HCEC 1CT (cell line): ENCODE data around the gene FCN2.

Source experiments
- DNase-seq: peaks from one replicate; pipeline ENCODE4 v3.0.0-alpha.2; 2017

FCN2 gene

DNA sequence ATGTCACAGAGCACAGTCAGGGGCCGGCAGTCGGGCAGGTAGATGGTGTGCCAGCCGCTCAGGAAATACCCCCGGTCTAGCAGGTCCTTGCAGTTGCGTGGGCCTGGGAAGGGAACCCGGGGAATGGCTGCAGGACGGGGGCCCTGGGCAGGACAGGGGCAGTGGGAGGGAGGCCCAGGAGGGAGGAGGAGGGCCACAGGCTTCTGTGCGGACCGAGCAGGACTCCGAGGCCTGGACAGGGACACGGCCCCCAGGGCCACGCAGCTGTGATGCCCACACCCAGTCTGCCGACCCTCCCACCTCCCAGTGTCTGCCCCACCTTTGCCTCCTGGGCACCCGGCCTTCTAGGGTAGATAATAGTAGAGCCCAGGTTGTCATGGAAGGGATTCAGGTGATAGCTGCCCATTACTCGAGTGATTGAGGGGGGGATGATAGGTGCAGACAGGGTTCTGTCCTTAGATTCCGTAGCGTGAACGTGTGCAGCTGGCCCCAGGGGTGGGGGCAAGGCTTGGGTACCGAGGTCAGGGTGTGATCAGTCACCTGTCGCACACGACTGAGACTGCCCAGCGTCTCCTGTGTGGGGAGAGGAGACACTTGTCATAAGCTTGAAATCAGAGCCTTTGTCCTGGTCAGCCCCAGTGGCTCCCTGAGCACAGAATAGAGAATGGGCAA lies 32.6 kb downstream of the FCN2 start:
- DNase-seq: no peak

- DNase-seq: no peak
Measured at GRCh38 chr9:134913713-134914500, 33.3 kb downstream of the FCN2 start.

DNA sequence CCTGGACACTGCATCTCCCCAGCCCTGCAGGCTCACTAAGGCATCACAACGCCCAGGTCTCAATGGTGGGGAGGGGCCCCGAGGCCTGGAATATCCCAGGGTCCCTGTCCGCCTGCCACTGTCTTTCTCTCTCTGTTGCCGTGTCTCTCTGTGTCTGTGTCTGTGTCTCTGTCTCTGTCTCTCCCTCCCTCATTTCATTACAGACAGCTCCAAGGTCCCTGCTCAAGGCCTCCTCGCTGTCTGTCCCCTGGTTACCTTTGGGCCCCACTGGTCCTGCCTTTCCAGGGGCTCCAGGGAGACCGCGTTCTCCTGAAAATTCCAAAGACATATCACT lies 33.9 kb downstream of the FCN2 start:
- DNase-seq: no peak

GRCh38 chr9:134915046-134915985 lies 34.7 kb downstream of the FCN2 start:
- no peak for DNase-seq

- no peak for DNase-seq
Measured at GRCh38 chr9:134916161-134916665, 35.6 kb downstream of the FCN2 start.

DNA sequence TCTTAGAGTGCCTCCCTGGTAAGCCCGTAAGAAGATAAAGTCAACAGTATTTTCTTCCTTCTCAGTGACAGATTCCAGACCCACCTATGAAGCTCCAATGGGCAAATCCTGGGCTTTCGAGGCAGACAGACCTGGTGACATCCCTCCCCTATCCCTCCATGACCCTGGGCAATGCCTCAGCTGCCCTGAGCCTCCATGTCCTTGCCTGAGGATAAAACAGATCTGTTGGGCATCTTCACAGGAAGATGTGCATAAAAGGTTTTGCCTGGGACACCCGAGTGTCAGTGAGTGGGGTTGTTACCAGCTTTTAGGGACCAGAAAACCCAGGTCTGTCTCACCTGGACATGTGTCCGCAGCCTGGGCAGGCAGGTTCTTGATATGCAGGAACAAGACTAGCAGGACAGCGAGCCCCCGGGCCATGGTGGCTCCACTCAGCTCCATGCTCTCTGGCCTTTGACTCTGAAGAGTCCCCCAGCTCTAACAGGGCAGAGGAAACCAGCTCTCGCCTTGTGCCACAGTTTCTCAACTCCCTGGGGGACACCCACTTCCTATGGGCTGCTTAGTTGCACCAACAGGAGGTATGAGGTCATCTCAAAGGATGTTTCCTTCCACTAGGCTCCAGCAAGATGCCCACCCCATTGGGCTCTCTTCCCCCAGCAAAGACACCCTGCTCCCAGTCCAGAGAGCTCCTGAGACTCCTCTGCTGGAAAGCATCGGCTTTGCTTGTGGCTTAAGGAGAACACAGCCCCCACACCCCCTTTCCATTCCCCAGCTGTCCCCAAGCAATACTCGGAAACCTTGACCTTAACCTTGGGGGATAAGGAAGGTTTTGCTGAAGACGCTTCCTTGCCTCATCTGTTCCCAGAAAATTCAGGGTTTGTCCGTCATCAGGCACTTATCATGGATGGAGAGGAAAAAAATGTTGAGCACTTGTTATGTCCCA lies 37.1 kb downstream of the FCN2 start, which contains the start of gene FCN1:
TSS of gene FCN1 (minus strand) at position 482 of the 943 bp plus-strand sequence. CDS start at position 441, 41 bp downstream.
- no peak for DNase-seq

DNA sequence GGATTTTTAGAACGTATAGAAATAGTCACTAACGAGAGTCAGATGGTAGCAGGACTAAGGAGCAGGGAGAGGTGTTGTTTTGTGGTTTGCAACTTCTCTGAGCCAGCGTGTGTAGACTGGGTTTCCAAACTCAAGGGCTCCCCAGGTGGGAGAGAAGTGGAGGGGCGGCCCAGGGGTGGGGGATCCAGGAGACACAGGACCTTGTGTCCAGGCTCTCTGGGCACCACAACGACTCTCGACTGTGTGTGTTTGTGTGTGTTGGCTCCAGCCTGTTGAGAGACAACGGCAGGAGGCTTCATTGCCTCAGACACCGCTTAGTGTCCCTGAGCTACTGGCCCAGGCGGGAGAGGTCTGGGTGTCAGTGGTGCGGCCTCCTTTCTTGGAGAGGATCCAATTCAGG lies 38.0 kb downstream of the FCN2 start:
- no peak for DNase-seq

DNA sequence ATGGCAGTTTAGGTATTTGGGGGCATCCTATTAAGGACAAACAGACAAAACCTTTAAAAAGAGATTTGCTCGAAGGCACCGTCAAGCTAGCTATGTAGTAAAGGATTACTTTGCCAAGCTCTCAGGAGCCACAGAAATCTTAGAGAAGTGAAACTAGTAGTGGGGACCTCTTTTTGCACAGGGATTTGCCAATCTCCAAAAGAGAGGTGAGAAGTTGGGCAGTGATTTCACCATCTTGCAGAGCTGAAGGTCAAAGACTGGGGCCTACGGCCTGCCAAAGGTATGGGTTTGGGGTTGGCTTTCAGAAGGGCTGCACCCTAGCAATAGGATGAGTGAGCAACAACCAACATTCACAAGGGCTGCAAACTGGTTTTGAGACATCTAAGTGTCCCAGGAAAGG lies 38.7 kb downstream of the FCN2 start:
- DNase-seq: no peak

DNA sequence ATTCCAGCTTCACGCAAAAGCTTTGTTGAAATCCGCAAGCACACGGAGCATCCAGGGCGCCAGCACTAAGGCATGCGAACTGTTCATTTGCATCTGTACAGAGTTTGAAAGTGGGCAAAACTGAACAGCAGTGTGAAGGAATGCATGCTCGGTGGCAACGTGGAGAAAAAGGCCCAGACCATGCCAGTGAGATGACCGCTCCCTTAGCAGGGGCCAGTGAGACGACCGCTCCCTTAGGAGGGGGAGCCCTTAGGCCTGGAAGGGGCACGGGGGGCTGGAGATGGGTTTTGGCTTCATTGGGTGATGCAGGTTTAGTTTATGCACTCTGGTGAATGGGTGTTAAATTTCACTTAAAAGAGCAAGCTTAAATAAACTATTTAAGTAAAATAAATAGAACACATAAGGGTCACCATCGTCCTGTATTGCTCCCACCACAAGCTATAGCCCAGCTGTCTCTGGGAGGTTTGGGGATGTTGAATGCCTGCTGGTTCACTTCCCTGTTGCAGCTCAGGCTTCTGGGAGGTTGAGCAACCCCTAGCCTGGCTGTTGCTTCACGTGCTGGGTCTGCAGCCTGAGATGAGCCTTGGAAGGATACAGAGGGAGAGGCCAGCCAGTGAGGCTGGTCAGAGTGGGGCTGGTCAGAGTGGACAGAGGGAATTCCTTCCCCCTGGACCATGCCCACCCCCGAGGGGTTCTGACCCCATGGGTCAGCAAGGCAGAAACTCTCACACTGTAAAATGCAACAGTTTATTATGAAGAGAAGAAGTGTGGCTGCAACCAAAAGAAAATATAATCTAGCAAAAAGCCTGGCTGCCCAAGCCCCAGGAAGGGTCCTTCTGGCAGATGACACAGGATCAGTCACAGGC lies 41.7 kb downstream of the FCN2 start:
- no peak for DNase-seq

DNA sequence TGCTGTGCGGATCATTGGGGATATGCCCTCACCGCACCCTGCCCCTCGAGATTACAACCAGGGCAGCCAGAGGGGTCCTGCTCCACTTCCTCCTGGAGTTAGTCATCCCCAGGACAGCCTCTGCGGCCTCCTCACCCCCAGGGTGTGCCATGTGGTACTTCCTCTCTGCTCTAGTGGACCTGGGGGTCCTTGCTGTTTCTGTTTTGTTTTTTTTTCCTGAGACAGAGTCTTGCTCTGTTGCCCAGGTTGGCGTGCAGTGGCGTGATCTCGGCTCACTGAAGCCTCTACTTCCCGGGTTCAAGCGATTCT lies 42.3 kb downstream of the FCN2 start:
- DNase-seq: no peak

DNA sequence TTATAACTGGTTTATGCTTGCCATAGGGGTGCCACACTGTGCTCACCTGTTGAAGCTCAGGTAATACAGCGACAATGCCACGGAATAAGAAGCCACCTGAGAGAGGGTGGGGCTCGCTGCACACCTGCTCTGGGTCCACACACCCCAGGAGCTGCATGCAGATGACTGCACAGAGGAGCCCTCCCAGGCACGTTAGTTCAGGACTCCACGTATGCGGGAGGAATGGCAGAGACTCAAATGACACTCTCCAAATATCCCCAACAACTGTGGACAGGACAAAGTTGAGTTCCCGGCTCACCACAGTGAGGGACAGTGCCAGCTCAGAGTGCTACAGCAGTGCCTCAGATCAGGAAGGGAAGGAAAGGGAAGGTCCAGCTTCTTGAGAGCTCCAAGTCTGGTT lies 42.9 kb downstream of the FCN2 start:
- no peak for DNase-seq

DNA sequence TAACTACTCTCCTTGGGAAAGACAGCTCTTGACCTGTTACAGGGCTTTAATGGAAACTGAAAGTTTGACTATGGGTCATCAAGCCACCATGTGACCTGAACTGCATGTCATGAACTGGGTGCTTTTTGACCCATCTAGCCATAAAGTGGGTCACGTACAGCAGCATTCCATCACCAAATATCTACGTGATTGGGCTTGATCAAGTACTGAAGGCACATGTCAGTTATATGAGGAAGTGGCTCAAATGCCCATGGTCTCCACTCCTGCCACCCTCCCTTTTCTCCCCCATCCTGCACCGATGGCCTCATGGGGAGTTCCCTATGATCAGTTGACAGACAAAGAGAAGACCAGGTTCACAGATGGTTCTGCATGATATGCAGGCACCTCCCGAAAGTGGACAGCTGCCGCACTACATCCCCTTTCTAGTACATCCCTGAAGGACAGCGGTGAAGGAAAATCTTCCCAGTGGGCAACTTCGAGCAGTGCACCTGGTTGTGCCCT lies 44.5 kb downstream of the FCN2 start:
- DNase-seq: no peak

- DNase-seq: no peak
Measured at GRCh38 chr9:134928436-134929192, 48.0 kb downstream of the FCN2 start.

- no peak for DNase-seq
Measured at GRCh38 chr9:134929193-134930158, 48.9 kb downstream of the FCN2 start.

DNA sequence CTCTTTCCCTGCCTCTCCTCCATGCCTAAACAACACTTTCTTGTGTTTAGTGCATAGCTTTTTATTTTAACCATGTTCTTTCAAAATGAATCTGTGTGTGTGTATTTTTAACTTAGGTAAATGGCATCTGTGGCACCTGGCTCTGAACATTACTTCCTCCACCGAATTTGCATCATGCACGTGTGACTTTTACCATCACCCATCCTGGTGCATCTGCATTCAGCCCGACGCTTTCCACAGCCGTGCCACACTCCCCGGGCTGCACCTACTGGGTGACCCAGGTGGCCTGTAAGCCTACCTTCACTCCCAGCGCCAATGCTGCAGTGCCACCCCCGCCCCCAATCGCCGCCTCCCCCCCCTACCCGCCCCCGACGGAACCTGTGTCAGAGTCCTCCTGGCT lies 49.8 kb downstream of the FCN2 start:
- no peak for DNase-seq

- no peak for DNase-seq
Measured at GRCh38 chr9:134932171-134932570, 51.6 kb downstream of the FCN2 start.

DNA sequence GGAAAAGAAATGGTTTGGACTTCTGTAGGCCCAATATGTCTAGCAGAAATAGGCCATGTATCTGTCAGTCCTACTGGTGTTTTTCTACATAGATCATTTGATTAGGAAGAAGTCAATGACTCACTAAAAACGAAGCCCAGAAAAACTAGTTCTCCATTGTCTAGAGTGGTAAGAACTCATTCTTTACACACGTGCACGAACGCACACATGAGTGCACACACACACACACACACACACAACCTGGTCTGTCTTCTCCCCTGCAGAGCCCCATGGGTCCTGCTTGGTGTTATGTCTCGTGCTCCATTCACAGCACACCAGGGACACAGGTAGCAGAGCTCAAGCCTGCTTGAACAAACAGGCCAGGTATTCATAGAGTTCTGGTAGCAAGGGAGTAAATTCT lies 52.0 kb downstream of the FCN2 start:
- DNase-seq: no peak

DNA sequence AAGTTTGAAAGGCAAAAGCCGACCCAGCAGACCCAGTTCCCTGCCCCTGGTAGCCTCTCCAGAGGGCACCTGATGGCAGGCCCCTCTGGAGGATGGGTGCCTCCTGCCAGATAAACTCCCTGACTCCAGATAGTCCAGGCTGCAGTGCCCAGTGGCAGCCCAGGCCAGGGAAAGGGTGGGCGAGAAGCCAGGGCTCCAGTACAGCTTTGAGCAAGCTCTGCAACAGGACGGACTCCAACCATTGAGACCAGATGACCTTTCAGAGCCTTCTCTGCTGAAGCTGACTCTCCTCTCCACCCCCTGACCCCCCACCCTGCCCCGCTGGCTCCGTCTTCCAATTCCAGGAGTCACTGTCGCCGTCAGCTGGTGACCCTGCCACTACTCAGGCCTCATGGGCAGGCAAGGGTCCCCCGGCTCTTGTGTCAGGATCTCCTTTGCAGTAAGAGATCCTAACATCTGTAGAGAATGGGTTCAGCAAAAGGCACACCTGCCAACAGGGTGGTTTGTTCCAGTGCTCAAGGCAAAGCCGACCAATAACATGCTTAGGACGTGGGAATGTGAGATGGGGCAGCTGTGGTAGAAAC lies 52.6 kb downstream of the FCN2 start:
- no peak for DNase-seq
